22Rv1 (cell line): ENCODE data around the gene LAMC1.

Experiments
- CTCF ChIP-seq: fragments of 450-650 bp; IDR thresholded peaks from 2 replicates; pipeline ENCODE4 v1.5.1; 2017; ENCODE audit warnings: mild to moderate bottlenecking
- ZFX ChIP-seq: fragments of 450-650 bp; IDR thresholded peaks from 2 replicates; pipeline ENCODE4 v1.6.1; 2017; ENCODE audit warnings: antibody characterized with exemption, borderline replicate concordance

- TF ChIP-seq CTCF (no peak), ZFX (no peak)
Observed at GRCh38 chr1:183070923-183071618, 47.9 kb downstream of the LAMC1 start.
